DND-41 (cell line): Measurements from ENCODE around the gene VEGFA.

Experiments used
- ATAC-seq: fragments of 200-7000 bp; cut with Tn5 transposase; 3 replicates; pipeline ENCODE4 v1.9.1; 2021; ENCODE audit warnings: low read depth; ENCODE audit not compliant: insufficient read depth
- DNase-seq: peaks from one replicate; pipeline ENCODE4 v3.0.0-alpha.2; 2020
- H2AFZ ChIP-seq: 2 replicates; pipeline ENCODE4 v1.6.0; 2012; ENCODE audit warnings: low read depth, low read length
- H3K27ac ChIP-seq: 2 replicates; pipeline ENCODE4 v1.5.1; 2012; ENCODE audit warnings: low read length, inconsistent platforms
- H3K27me3 ChIP-seq: fragments of 200-600 bp; sonication (generic); 2 replicates; pipeline ENCODE4 v1.6.0; 2012; ENCODE audit warnings: low read length, mild to moderate bottlenecking, inconsistent platforms; ENCODE audit not compliant: insufficient read depth, poor library complexity
- H3K36me3 ChIP-seq: 2 replicates; pipeline ENCODE4 v1.5.1; 2012; ENCODE audit warnings: low read length, inconsistent platforms; ENCODE audit not compliant: insufficient read depth
- H3K4me1 ChIP-seq: 2 replicates; pipeline ENCODE4 v1.5.1; 2012; ENCODE audit warnings: mild to moderate bottlenecking, low read length; ENCODE audit not compliant: insufficient read depth
- H3K4me2 ChIP-seq: 2 replicates; pipeline ENCODE4 v1.6.0; 2012; ENCODE audit warnings: mild to moderate bottlenecking, moderate library complexity, low read length, inconsistent platforms; ENCODE audit not compliant: insufficient read depth
- H3K4me3 ChIP-seq, 2 experiments: fragments of 200-600 bp in 1 of 2; shearing (Covaris generic) in 1 of 2; 2 replicates each; pipeline ENCODE4 v1.5.1; 2012 to 2016; ENCODE audit warnings: inconsistent platforms in 2 of 2, low read length in 2 of 2, mild to moderate bottlenecking in 2 of 2, low read depth in 1 of 2, moderate library complexity in 1 of 2
- H3K79me2 ChIP-seq: 2 replicates; pipeline ENCODE4 v1.6.0; 2012; ENCODE audit warnings: low read length, inconsistent platforms; ENCODE audit not compliant: insufficient read depth
- H3K9ac ChIP-seq: 2 replicates; pipeline ENCODE4 v1.6.0; 2012; ENCODE audit warnings: low read depth, mild to moderate bottlenecking, inconsistent platforms, low read length, moderate library complexity
- H3K9me3 ChIP-seq: 2 replicates; pipeline ENCODE4 v1.5.1; 2012; ENCODE audit warnings: low read length, moderate library complexity, mild to moderate bottlenecking, inconsistent platforms; ENCODE audit not compliant: insufficient read depth, severe bottlenecking
- H4K20me1 ChIP-seq: 2 replicates; pipeline ENCODE4 v1.6.0; 2012; ENCODE audit warnings: low read length; ENCODE audit not compliant: insufficient read depth
- CTCF ChIP-seq: IDR thresholded peaks from 2 replicates; pipeline ENCODE4 v1.5.1; 2012; ENCODE audit warnings: borderline replicate concordance, low read length, moderate library complexity, mild to moderate bottlenecking; ENCODE audit not compliant: poor library complexity, severe bottlenecking; ENCODE audit errors: extremely low read depth
- EZH2 ChIP-seq: IDR thresholded peaks from 3 replicates; pipeline ENCODE4 v1.6.1; 2012; ENCODE audit warnings: borderline replicate concordance, low read depth, mild to moderate bottlenecking, moderate library complexity, low read length, inconsistent platforms; ENCODE audit not compliant: severe bottlenecking

Gene VEGFA

GRCh38 chr6:43770372-43771209 lies 580 bp downstream of the VEGFA start:
- ATAC-seq (peak; percentile 30), DNase-seq (peak; percentile 67)
- no peak for TF ChIP-seq CTCF
- peak; percentile 88 for TF ChIP-seq EZH2
- Histone ChIP-seq H3K9ac (peak overlapping the region; percentile 94), H2AFZ (peak overlapping the region; percentile 72), H3K9me3 (no peaks in the 10 kb centered on the region), H3K36me3 (peaks cover 39% of the 10 kb centered on the region; the same call in 1 of the 2 replicates), H3K79me2 (peaks cover 56% of the 10 kb centered on the region), H3K4me2 (peak overlapping the region; percentile 98), H3K27me3 (peaks cover 51% of the 10 kb centered on the region), H3K4me3 (peak overlapping the region; percentile 81 to 93), H4K20me1 (peaks cover 41% of the 10 kb centered on the region), H3K4me1 (peaks cover 61% of the 10 kb centered on the region), H3K27ac (peak overlapping the region; percentile 74; the same call in 1 of the 2 replicates)

GRCh38 chr6:43771210-43771857 lies 1.3 kb downstream of the VEGFA start:
- Histone ChIP-seq H3K79me2 (peaks cover 59% of the 10 kb centered on the region), H3K27me3 (peaks cover 45% of the 10 kb centered on the region), H3K9me3 (no peaks in the 10 kb centered on the region), H3K4me3 (peak overlapping the region; percentile 81 to 93), H3K27ac (peak overlapping the region; percentile 74), H4K20me1 (peaks cover 49% of the 10 kb centered on the region), H3K36me3 (peaks cover 47% of the 10 kb centered on the region), H3K4me1 (peaks cover 61% of the 10 kb centered on the region), H3K9ac (peak overlapping the region; percentile 94), H3K4me2 (peak overlapping the region; percentile 98), H2AFZ (peak overlapping the region; percentile 72)
- ATAC-seq, result peak; percentile 32
- TF ChIP-seq EZH2 (peak; percentile 25), CTCF (no peak)
- DNase-seq, result peak; percentile 73

GRCh38 chr6:43771858-43772680 lies 2.1 kb downstream of the VEGFA start:
- peaks cover 39% of the 10 kb centered on the region for H3K27me3 ChIP-seq
- H3K4me2 ChIP-seq, result peak overlapping the region; percentile 98
- H3K79me2 ChIP-seq, result peaks cover 59% of the 10 kb centered on the region
- peak; percentile 71 for DNase-seq
- peak overlapping the region; percentile 81 to 93 for H3K4me3 ChIP-seq
- H3K9ac ChIP-seq, result peak overlapping the region; percentile 94
- peak overlapping the region; percentile 78 for H2AFZ ChIP-seq
- TF ChIP-seq EZH2 (peak; percentile 52), CTCF (no peak)
- ATAC-seq, result peak; percentile 34
- H3K4me1 ChIP-seq, result peaks cover 61% of the 10 kb centered on the region
- H3K27ac ChIP-seq, result peak overlapping the region; percentile 74
- H3K9me3 ChIP-seq, result no peaks in the 10 kb centered on the region
- H4K20me1 ChIP-seq, result peaks cover 56% of the 10 kb centered on the region
- peaks cover 54% of the 10 kb centered on the region for H3K36me3 ChIP-seq
